ENCODE data around the gene EXOC6B.

The EXOC6B gene

GRCh38 chr2:72289283-72289682 lies 536.5 kb downstream of the EXOC6B start:
- no peak for DNase-seq

DNA sequence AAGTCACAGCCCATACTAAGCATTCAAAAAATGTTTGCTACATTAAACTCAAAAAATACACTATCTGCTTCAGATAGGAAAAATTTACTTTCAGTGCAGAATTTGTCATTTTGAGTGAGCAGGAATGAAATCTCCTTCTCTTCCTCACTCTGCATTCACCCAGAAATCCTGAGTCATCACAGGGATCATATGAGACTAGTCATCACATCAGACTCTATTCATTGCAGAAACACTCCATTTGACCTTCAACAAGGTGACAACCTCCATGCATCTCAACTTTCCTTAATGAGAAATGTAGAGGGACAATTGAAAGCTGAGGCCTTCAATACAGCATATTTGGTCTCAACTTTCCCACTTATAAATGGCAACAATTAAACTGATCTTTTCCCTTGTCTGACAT lies 547.8 kb downstream of the EXOC6B start:
- no peak for DNase-seq

DNA sequence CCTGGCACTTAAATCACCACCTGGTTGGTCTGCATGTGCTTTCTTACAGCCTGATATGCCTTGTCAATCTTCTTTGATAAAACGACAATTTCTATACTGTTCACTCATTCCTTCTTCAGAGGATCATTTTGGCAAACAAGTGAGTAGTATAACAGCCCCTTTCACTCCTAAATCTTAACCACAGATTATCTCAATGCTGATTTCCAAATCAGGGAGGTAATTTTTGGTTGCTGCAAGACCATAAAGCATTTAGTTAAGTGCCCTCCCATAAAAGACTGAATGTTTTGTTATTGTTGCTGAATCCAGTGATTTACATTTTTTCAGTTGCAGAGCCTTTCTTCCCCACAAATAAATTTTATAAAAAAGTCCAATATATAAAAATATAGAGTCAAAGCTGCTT lies 549.0 kb downstream of the EXOC6B start:
- no peak for DNase-seq

GRCh38 chr2:72276356-72276755 lies 549.5 kb downstream of the EXOC6B start:
- DNase-seq, result no peak

DNA sequence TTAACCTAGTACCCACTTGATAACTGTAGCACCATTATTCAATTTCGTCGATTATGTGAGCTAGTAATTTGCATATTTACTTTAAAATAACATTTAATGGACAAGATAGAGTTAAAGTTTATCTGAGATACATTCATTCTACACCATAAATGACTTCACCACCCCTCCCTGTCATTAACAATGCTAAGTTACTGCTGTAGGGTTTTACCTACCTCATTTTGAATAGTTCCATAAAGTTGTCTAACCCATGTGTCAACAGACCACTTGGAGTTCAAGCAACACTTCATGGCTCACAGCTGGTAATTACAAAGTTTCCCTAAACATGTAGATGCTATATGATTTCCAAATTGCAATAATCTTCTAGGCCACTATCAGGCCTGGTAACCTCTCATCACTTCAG lies 550.7 kb downstream of the EXOC6B start:
- no peak for DNase-seq

DNA sequence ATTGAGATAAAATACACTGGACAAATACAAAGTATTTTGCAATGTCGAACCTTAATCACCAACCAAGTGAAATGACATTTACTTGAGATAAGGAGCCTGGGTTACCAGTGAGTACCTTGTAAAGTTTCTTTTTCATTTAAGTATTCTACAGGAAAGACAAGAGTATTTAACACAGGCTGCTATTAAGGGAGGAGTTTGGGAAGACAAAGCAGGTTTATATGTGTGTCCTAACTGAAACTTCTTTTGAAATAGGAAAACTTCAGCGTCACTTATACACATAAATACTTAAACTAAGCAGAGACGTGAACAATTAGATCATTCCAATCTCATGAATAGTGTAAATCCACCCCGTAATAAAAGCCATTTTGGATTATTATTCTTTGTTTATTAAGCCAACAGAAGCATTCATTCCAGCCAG lies 551.4 kb downstream of the EXOC6B start:
- no peak for DNase-seq

DNA sequence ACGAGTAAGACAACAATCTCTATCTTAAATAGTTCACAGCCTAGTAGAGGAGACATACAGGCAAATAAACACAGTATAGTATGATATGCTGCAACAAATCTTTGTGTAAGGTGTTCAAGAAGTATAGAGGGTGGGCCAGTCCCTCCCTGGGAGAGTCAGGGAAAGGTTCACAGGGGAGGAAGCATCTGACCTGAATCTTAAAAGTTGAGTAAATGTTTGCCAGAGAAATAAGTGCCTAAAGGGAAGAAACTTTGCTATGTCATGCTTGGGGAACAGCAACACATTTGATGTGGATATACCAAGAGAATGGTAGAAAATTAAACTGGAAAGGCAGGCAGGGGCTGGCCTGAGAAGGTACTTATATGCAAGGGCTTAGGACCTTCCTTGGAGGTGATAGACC lies 552.4 kb downstream of the EXOC6B start:
- no peak for DNase-seq

GRCh38 chr2:72271766-72272641 lies 553.8 kb downstream of the EXOC6B start:
- DNase-seq, result no peak

- DNase-seq, result no peak
Measured at GRCh38 chr2:72271276-72271614, 554.6 kb downstream of the EXOC6B start.

GRCh38 chr2:72270556-72271275 lies 555.1 kb downstream of the EXOC6B start:
- no peak for DNase-seq

GRCh38 chr2:72263776-72264060 lies 562.1 kb downstream of the EXOC6B start:
- DNase-seq, result peak in 7 of 56 donors; percentile 2 to 23 (median 8)

- DNase-seq, result no peak
Measured at GRCh38 chr2:72263043-72263775, 562.6 kb downstream of the EXOC6B start.

DNA sequence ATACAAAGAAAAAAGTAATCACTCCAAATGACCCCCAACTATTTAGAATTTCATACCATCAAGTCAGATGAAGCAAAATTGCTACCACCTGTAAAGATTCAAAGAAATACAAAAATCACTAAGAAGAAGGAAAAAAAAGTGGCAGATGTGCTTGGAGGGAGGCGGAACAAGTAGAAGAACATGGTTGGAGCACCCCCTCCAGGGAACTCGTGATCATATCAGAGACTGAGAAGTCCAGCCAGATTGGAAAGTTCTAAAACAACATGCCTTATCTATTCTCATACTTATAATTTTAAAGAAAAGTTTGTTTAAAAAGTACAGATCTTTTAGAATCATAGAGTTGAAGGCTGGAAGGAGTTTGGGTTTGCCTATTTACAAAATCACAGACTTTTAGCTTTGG lies 564.8 kb downstream of the EXOC6B start:
- no peak for DNase-seq

DNA sequence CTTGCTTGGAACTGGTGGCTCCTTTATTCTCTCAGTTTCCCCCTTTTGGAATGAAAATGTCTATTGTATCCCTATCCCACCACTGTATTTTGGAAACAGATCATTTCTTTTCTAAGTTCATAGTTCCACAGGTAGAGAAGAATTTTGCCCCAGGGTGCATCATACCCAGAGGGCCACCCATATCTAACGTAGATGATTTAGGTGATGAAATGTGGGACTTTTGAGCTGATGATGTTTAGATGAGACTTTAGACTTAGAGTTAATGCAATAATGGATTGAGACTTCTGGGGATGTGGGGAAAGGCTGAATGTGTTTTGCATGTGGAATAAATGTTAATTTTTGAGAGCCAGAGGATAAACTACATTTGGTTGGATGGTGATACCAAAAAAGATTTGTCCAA lies 570.3 kb downstream of the EXOC6B start:
- no peak for DNase-seq

- DNase-seq, result no peak
Measured at GRCh38 chr2:72254831-72255451, 570.9 kb downstream of the EXOC6B start.

GRCh38 chr2:72238311-72238710 lies 587.5 kb downstream of the EXOC6B start:
- DNase-seq, result no peak

DNA sequence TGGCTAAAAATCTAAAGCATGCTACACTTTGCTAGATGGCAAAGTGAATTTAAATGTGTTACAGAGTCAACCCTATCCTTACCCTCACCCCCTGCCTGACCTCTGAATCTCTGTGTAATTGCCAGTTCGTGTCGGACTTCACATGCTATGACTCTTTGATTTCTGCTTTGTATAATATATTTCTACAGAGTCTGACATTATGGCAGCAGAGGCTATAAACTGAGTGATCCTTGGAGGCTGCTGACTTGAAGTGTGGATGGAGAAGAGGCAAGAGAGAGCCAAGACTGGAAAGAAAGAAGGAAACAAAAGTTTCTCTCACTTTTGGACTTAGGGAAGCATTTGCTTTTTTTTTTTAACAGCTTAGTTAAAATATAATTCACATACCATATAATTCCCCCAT lies 588.3 kb downstream of the EXOC6B start:
- no peak for DNase-seq

GRCh38 chr2:72236445-72237067 lies 589.3 kb downstream of the EXOC6B start:
- DNase-seq, result no peak

- no peak for DNase-seq
Measured at GRCh38 chr2:72235497-72236415, 590.1 kb downstream of the EXOC6B start.

DNA sequence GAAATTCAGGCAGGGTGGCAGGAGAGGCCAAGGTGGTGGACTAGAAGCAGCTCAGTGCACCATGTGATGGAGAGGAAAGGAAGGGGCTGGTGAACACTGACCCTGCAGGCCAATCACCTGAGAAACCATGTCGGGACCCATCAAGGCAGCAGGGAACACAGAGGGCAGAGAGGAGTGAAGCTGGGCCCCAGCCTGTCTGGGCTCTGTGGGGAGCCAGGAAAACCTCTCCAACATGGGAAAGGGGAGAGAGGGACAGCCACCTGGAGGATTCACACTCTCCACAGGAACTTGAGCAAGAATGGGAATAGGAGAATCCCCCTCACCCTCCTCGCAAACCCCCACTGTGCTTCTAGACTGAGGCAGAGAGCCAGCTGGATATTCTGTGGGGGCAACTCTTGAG lies 592.6 kb downstream of the EXOC6B start:
- no peak for DNase-seq
